ENCODE measurements around the gene NFIB. TPM values are rescaled to one million over a fixed set of nuclear protein-coding genes. Genes with fewer than 3 reads are reported as not detected.
A peak's percentile ranks its signal among the peaks of the same experiment; 100 is the strongest.

Gene NFIB
- total RNA-seq, 4 donors from 2014 or later, result 61.0 to 68.3 (median 65.4) TPM

GRCh38 chr9:14269916-14270315 lies 44.0 kb downstream of the NFIB start:
- H3K27ac ChIP-seq, result no peak overlapping the region
- no peak overlapping the region for H3K4me3 ChIP-seq
- peaks cover 16 to 58% (median 25%) of the 10 kb centered on the region in 3 donors for H3K4me1 ChIP-seq
- TF ChIP-seq POLR2A (IDR thresholded peaks at IDR 0.05), result no peak
- no peak for TF ChIP-seq CTCF (IDR thresholded peaks at IDR 0.05)
- H3K27me3 ChIP-seq, result no peaks in the 10 kb centered on the region
- no peaks in the 10 kb centered on the region for H3K36me3 ChIP-seq
- H3K9me3 ChIP-seq, result no peaks in the 10 kb centered on the region
- ATAC-seq, result no peak

- no peak overlapping the region for H3K27ac ChIP-seq
- no peaks in the 10 kb centered on the region for H3K9me3 ChIP-seq
- no peaks in the 10 kb centered on the region for H3K27me3 ChIP-seq
- WGBS, 2 donors (ENCODE audit: low coverage in 1 of 2), result 56% methylated on average over 6 to 7 of the region's 7 CpGs
- no peak for ATAC-seq
- H3K4me3 ChIP-seq, result no peak overlapping the region
- TF ChIP-seq POLR2AphosphoS5 (IDR thresholded peaks at IDR 0.05), result no peak
- no peak for TF ChIP-seq POLR2A (IDR thresholded peaks at IDR 0.05)
- TF ChIP-seq EP300 (IDR thresholded peaks at IDR 0.05), result no peak
- TF ChIP-seq CTCF (IDR thresholded peaks at IDR 0.05), result no peak
- H3K4me1 ChIP-seq, result peaks cover 0 to 45% (median 0%) of the 10 kb centered on the region in 3 donors
- H3K36me3 ChIP-seq, result no peaks in the 10 kb centered on the region
These were observed 50.0 kb downstream of the NFIB start for GRCh38 chr9:14263707-14264483.

- Histone ChIP-seq H3K9me3 (no peaks in the 10 kb centered on the region), H3K36me3 (no peaks in the 10 kb centered on the region), H3K27me3 (no peaks in the 10 kb centered on the region), H3K27ac (no peak overlapping the region), H3K4me3 (no peak overlapping the region), H3K4me1 (peaks cover 4 to 56% (median 4%) of the 10 kb centered on the region in 3 donors)
- no peak for ATAC-seq
- TF ChIP-seq EP300 (IDR thresholded peaks at IDR 0.05) (no peak), POLR2A (IDR thresholded peaks at IDR 0.05) (no peak), POLR2AphosphoS5 (IDR thresholded peaks at IDR 0.05) (no peak), CTCF (IDR thresholded peaks at IDR 0.05) (no peak)
- WGBS, 2 donors (ENCODE audit: low coverage in 1 of 2), result 38 to 69% methylated on average over 2 of the region's 2 CpGs
These were observed 51.1 kb downstream of the NFIB start for GRCh38 chr9:14262827-14263226.

- Histone ChIP-seq H3K36me3 (no peaks in the 10 kb centered on the region), H3K4me1 (peaks cover 8 to 68% (median 8%) of the 10 kb centered on the region in 3 donors), H3K4me3 (no peak overlapping the region), H3K27me3 (no peaks in the 10 kb centered on the region), H3K27ac (peak overlapping the region in 1 of 4 donors; percentile 2), H3K9me3 (no peaks in the 10 kb centered on the region)
- ATAC-seq, result no peak
- TF ChIP-seq EP300 (IDR thresholded peaks at IDR 0.05) (no peak), POLR2AphosphoS5 (IDR thresholded peaks at IDR 0.05) (no peak), CTCF (IDR thresholded peaks at IDR 0.05) (no peak), POLR2A (IDR thresholded peaks at IDR 0.05) (no peak)
- 59 to 79% methylated on average over 2 of the region's 2 CpGs for WGBS, 2 donors (ENCODE audit: low coverage in 1 of 2)
These were observed 52.3 kb downstream of the NFIB start for GRCh38 chr9:14261616-14262015.

- no peak for ATAC-seq
- TF ChIP-seq CTCF (IDR thresholded peaks at IDR 0.05), result no peak
- TF ChIP-seq POLR2A (IDR thresholded peaks at IDR 0.05), result no peak
- TF ChIP-seq EP300 (IDR thresholded peaks at IDR 0.05), result no peak
- TF ChIP-seq POLR2AphosphoS5 (IDR thresholded peaks at IDR 0.05), result no peak
- H3K27ac ChIP-seq, result no peak overlapping the region
- H3K36me3 ChIP-seq, result no peaks in the 10 kb centered on the region
- peaks cover 10 to 82% (median 11%) of the 10 kb centered on the region in 3 donors for H3K4me1 ChIP-seq
- H3K9me3 ChIP-seq, result no peaks in the 10 kb centered on the region
- no peak overlapping the region for H3K4me3 ChIP-seq
- 74 to 80% methylated on average over 3 to 4 of the region's 4 CpGs for WGBS, 2 donors (ENCODE audit: low coverage in 1 of 2)
- H3K27me3 ChIP-seq, result no peaks in the 10 kb centered on the region
These were observed 53.8 kb downstream of the NFIB start for GRCh38 chr9:14260101-14260500.

All from gastroesophageal sphincter (tissue), 4 donors.